ENCODE measurements around the gene CDIPT. TPM values are rescaled to one million over a fixed set of nuclear protein-coding genes. Genes with fewer than 3 reads are reported as not detected.
A peak's percentile ranks its signal among the peaks of the same experiment; 100 is the strongest.

The CDIPT gene
- total RNA-seq, 3 donors from 2014 or later (not counting 1 experiment from before 2014, with no cell fraction given), result 42.3 to 66.9 (median 53.0) TPM

- Mint-ChIP-seq H3K27ac (no peak overlapping the region), H3K27me3 (ENCODE audit: low read depth in 2 of 2) (peaks cover 0 to 4% of the 10 kb centered on the region in 2 donors), H3K4me1 (peaks cover 18 to 29% of the 10 kb centered on the region in 2 donors), H3K36me3 (no peaks in the 10 kb centered on the region), H3K9me3 (no peaks in the 10 kb centered on the region), H3K4me3 (no peak overlapping the region)
- Histone ChIP-seq H3K27ac (ENCODE audit: low read length) (no peak overlapping the region), H3K9me3 (ENCODE audit: control insufficient read depth, insufficient read depth, low read length) (no peaks in the 10 kb centered on the region), H3K4me3 (ENCODE audit: low read length) (no peak overlapping the region), H3K36me3 (ENCODE audit: control insufficient read depth, insufficient read depth, low read length) (peaks cover 13% of the 10 kb centered on the region), H3K4me1 (ENCODE audit: control insufficient read depth, insufficient read depth, low read length) (peaks cover 26% of the 10 kb centered on the region), H3K27me3 (ENCODE audit: control insufficient read depth, insufficient read depth, low read length) (no peaks in the 10 kb centered on the region)
- WGBS (ENCODE audit: insufficient coverage), result 86% methylated on average over 9 of the region's 9 CpGs
- no peak for DNase-seq
- no peak for ATAC-seq
- TF ChIP-seq CTCF (IDR thresholded peaks at IDR 0.05), result no peak
- intact Hi-C loops (cut with micrococcal nuclease), result loop anchor here (5.0 kb wide), 2 partner anchors 47 to 162 kb away; partner anchors contain the start of gene PAGR1
Observed at GRCh38 chr16:29864205-29864604, 1.2 kb upstream of the CDIPT start.

GRCh38 chr16:29863669-29863984 is 601 bp upstream of the CDIPT start:
- Mint-ChIP-seq H3K4me1 (peaks cover 18 to 29% of the 10 kb centered on the region in 2 donors), H3K4me3 (peak overlapping the region; percentile 91), H3K9me3 (no peaks in the 10 kb centered on the region), H3K27me3 (ENCODE audit: low read depth in 2 of 2) (peaks cover 0 to 4% of the 10 kb centered on the region in 2 donors), H3K36me3 (no peaks in the 10 kb centered on the region), H3K27ac (peak overlapping the region; percentile 95 to 99)
- H3K9me3 ChIP-seq (ENCODE audit: control insufficient read depth, insufficient read depth, low read length), result no peaks in the 10 kb centered on the region
- intact Hi-C loops (cut with micrococcal nuclease), result loop anchor here (1.0 to 5.0 kb wide), 4 partner anchors 46 to 161 kb away; partner anchors contain the start of genes INO80E and PAGR1
- WGBS (ENCODE audit: insufficient coverage), result 41% methylated on average over 16 of the region's 16 CpGs
- no peak for TF ChIP-seq CTCF (IDR thresholded peaks at IDR 0.05)
- H3K27me3 ChIP-seq (ENCODE audit: control insufficient read depth, insufficient read depth, low read length), result no peaks in the 10 kb centered on the region
- peak overlapping the region; percentile 88 for H3K27ac ChIP-seq (ENCODE audit: low read length)
- H3K4me1 ChIP-seq (ENCODE audit: control insufficient read depth, insufficient read depth, low read length), result peaks cover 26% of the 10 kb centered on the region
- DNase-seq, result no peak
- no peak for ATAC-seq
- H3K4me3 ChIP-seq (ENCODE audit: low read length), result no peak overlapping the region
- H3K36me3 ChIP-seq (ENCODE audit: control insufficient read depth, insufficient read depth, low read length), result peaks cover 19% of the 10 kb centered on the region

DNA sequence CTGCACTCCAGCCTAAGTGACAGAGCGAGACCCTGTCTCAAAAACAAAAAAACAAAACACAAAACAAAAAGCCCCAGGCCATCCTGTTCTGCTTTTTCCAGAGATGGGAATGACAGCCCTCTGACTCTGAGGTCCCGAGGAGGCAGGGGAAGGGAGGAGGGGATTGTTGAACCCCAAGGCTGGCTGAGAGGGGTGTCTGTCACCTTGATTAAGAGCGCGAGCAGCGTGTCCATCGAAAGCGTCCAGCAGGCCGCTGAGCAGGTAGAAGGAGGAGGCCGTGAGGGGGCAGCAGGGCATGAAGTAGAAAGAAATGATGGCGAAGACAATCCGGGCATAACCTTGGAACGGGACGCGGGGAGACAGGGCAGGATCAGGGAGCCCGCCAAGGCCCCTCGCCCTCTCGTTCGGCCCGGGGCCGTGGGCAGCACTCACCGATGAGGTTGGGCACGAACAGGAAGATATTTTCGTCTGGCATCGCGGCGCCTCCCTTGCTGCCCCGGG is 593 bp downstream of the CDIPT start:
- under 1% methylated on average over 26 of the region's 27 CpGs for whole genome bisulfite sequencing (ENCODE audit: insufficient coverage)
- Histone ChIP-seq H3K27ac (ENCODE audit: low read length) (no peak overlapping the region), H3K4me3 (ENCODE audit: low read length) (peak overlapping the region; percentile 72), H3K36me3 (ENCODE audit: control insufficient read depth, insufficient read depth, low read length) (peaks cover 23% of the 10 kb centered on the region), H3K4me1 (ENCODE audit: control insufficient read depth, insufficient read depth, low read length) (peaks cover 26% of the 10 kb centered on the region), H3K27me3 (ENCODE audit: control insufficient read depth, insufficient read depth, low read length) (no peaks in the 10 kb centered on the region), H3K9me3 (ENCODE audit: control insufficient read depth, insufficient read depth, low read length) (no peaks in the 10 kb centered on the region)
- Mint-ChIP-seq H3K27ac (peak overlapping the region; percentile 95 to 99), H3K9me3 (no peaks in the 10 kb centered on the region), H3K4me3 (peak overlapping the region; percentile 91), H3K27me3 (ENCODE audit: low read depth in 2 of 2) (no peaks in the 10 kb centered on the region), H3K36me3 (no peaks in the 10 kb centered on the region), H3K4me1 (peaks cover 18 to 29% of the 10 kb centered on the region in 2 donors)
- intact Hi-C loops (cut with micrococcal nuclease), result loop anchor here (2.0 to 5.0 kb wide), 3 partner anchors 45 to 160 kb away; partner anchors contain the start of gene PAGR1
- DNase-seq, result no peak
- TF ChIP-seq CTCF (IDR thresholded peaks at IDR 0.05), result no peak
- ATAC-seq, result no peak

- Histone ChIP-seq H3K36me3 (ENCODE audit: control insufficient read depth, insufficient read depth, low read length) (peaks cover 23% of the 10 kb centered on the region), H3K4me1 (ENCODE audit: control insufficient read depth, insufficient read depth, low read length) (peaks cover 26% of the 10 kb centered on the region), H3K27me3 (ENCODE audit: control insufficient read depth, insufficient read depth, low read length) (no peaks in the 10 kb centered on the region), H3K27ac (ENCODE audit: low read length) (no peak overlapping the region), H3K9me3 (ENCODE audit: control insufficient read depth, insufficient read depth, low read length) (no peaks in the 10 kb centered on the region), H3K4me3 (ENCODE audit: low read length) (no peak overlapping the region)
- Mint-ChIP-seq H3K4me1 (peaks cover 18 to 29% of the 10 kb centered on the region in 2 donors), H3K36me3 (no peaks in the 10 kb centered on the region), H3K27ac (no peak overlapping the region), H3K9me3 (no peaks in the 10 kb centered on the region), H3K27me3 (ENCODE audit: low read depth in 2 of 2) (no peaks in the 10 kb centered on the region), H3K4me3 (no peak overlapping the region)
- intact Hi-C loops (cut with micrococcal nuclease), result loop anchor here (5.0 kb wide), 2 partner anchors 43 to 158 kb away; partner anchors contain the start of gene PAGR1
- WGBS (ENCODE audit: insufficient coverage), result 96% methylated on average over 9 of the region's 9 CpGs
- no peak for TF ChIP-seq CTCF (IDR thresholded peaks at IDR 0.05)
- ATAC-seq (no peak), DNase-seq (no peak)
Observed at GRCh38 chr16:29860218-29860617, 2.8 kb downstream of the CDIPT start.

Data from natural killer cell (primary cell).